ENCODE data around the gene SYT10. TPM values are rescaled to one million over a fixed set of nuclear protein-coding genes. Genes with fewer than 3 reads are reported as not detected.
"Not testable (repeated sequence)": the region's sequence is repeated elsewhere in the genome, so short reads cannot be mapped to it uniquely, and the experiment has no call there.

Gene SYT10
- total RNA-seq, 5 donors from 2014 or later (not counting 1 experiment from before 2014, with no cell fraction given), result not detected

- no peaks in the 10 kb centered on the region for H3K27me3 ChIP-seq (replicated peaks in 1 of 2; ENCODE audit: control insufficient read depth in 2 of 2, extremely low read depth in 1 of 2, insufficient read depth in 2 of 2, low read length in 1 of 2)
- H3K27ac ChIP-seq (ENCODE audit: low read length), result no peak overlapping the region
- no peak overlapping the region for H3K27ac Mint-ChIP-seq
- no peak overlapping the region for H3K4me3 ChIP-seq (ENCODE audit: control insufficient read depth in 1 of 2, extremely low read depth in 1 of 2, low read length in 1 of 2)
- H3K27me3 Mint-ChIP-seq, result no peaks in the 10 kb centered on the region
- ChIA-PET CTCF (no interaction called here), POLR2A (no interaction called here)
- peaks cover 0 to 3% (median 0%) of the 10 kb centered on the region in 3 donors for H3K9me3 Mint-ChIP-seq
- ATAC-seq (replicated peaks in 1 of 4) (no peak), DNase-seq (no peak)
- H3K36me3 Mint-ChIP-seq, result no peaks in the 10 kb centered on the region
- H3K4me1 ChIP-seq (ENCODE audit: control insufficient read depth in 1 of 2, extremely low read depth in 1 of 2, insufficient read depth in 2 of 2, low read length in 2 of 2), result no peaks in the 10 kb centered on the region
- no peaks in the 10 kb centered on the region for H3K4me1 Mint-ChIP-seq
- WGBS (ENCODE audit: insufficient coverage), result no CpG with 5 or more reads among the region's 1 CpG
- H3K9me3 ChIP-seq, result no peaks in the 10 kb centered on the region
- H3K4me3 Mint-ChIP-seq, result no peak overlapping the region
- no peaks in the 10 kb centered on the region for H3K36me3 ChIP-seq (ENCODE audit: control insufficient read depth in 2 of 2, extremely low read depth in 1 of 2, insufficient read depth in 1 of 2, low read length in 1 of 2)
Measured at GRCh38 chr12:33376153-33376552, 63.5 kb downstream of the SYT10 start.

DNA sequence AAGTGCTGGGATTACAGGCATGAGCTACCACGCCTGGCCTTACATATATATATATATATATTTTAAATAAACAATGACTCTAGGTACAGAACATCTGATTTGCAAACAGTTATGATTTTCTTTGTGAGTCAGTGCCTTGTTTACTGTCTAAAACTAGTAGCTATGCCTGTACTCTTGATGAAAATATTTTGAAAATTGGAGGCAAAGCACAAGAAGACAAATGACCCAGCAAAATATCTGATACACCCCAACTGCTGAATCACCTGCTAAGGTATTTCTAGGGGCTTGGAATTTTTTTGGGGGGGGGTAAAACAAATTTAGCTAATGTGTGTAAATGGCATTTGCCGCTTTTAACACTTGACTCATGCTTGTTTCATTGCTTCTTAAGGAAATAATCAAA lies 69.3 kb downstream of the SYT10 start:
- Mint-ChIP-seq H3K4me1 (no peaks in the 10 kb centered on the region), H3K9me3 (peaks cover 3 to 4% (median 4%) of the 10 kb centered on the region in 3 donors), H3K4me3 (no peak overlapping the region), H3K36me3 (no peaks in the 10 kb centered on the region), H3K27ac (no peak overlapping the region), H3K27me3 (no peaks in the 10 kb centered on the region)
- WGBS (ENCODE audit: insufficient coverage), result no CpG with 5 or more reads among the region's 2 CpGs
- no peaks in the 10 kb centered on the region for H3K27me3 ChIP-seq (replicated peaks in 1 of 2; ENCODE audit: control insufficient read depth in 2 of 2, extremely low read depth in 1 of 2, insufficient read depth in 2 of 2, low read length in 1 of 2)
- DNase-seq, result no peak
- ChIA-PET POLR2A (no interaction called here), CTCF (interaction anchor here in 1 of 2 donors (0.7 kb wide), 1 partner anchor 212 kb away, joined by 4 read pairs; no protein-coding TSS in a partner anchor)
- H3K9me3 ChIP-seq, result no peaks in the 10 kb centered on the region
- no peak overlapping the region for H3K4me3 ChIP-seq (ENCODE audit: control insufficient read depth in 1 of 2, extremely low read depth in 1 of 2, low read length in 1 of 2)
- no peaks in the 10 kb centered on the region for H3K4me1 ChIP-seq (ENCODE audit: control insufficient read depth in 1 of 2, extremely low read depth in 1 of 2, insufficient read depth in 2 of 2, low read length in 2 of 2)
- no peak overlapping the region for H3K27ac ChIP-seq (ENCODE audit: low read length)
- no peaks in the 10 kb centered on the region for H3K36me3 ChIP-seq (ENCODE audit: control insufficient read depth in 2 of 2, extremely low read depth in 1 of 2, insufficient read depth in 1 of 2, low read length in 1 of 2)
- no peak for ATAC-seq (replicated peaks in 1 of 4)

GRCh38 chr12:33357181-33357580 lies 82.4 kb downstream of the SYT10 start:
- H3K36me3 ChIP-seq (ENCODE audit: control insufficient read depth in 2 of 2, extremely low read depth in 1 of 2, insufficient read depth in 1 of 2, low read length in 1 of 2), result no peaks in the 10 kb centered on the region
- peaks cover 0 to 3% (median 0%) of the 10 kb centered on the region in 3 donors for H3K9me3 Mint-ChIP-seq
- POLR2A ChIA-PET, result no interaction called here
- H3K27me3 ChIP-seq (replicated peaks in 1 of 2; ENCODE audit: control insufficient read depth in 2 of 2, extremely low read depth in 1 of 2, insufficient read depth in 2 of 2, low read length in 1 of 2), result no peaks in the 10 kb centered on the region
- H3K27ac Mint-ChIP-seq, result no peak overlapping the region
- H3K27ac ChIP-seq (ENCODE audit: low read length), result no peak overlapping the region
- H3K36me3 Mint-ChIP-seq, result no peaks in the 10 kb centered on the region
- no peaks in the 10 kb centered on the region for H3K4me1 Mint-ChIP-seq
- H3K4me3 Mint-ChIP-seq, result no peak overlapping the region
- WGBS (ENCODE audit: insufficient coverage), result 83% methylated on average over 2 of the region's 2 CpGs
- DNase-seq (no peak), ATAC-seq (replicated peaks in 1 of 4) (no peak)
- no peaks in the 10 kb centered on the region for H3K4me1 ChIP-seq (ENCODE audit: control insufficient read depth in 1 of 2, extremely low read depth in 1 of 2, insufficient read depth in 2 of 2, low read length in 2 of 2)
- H3K27me3 Mint-ChIP-seq, result no peaks in the 10 kb centered on the region
- no peak overlapping the region for H3K4me3 ChIP-seq (ENCODE audit: control insufficient read depth in 1 of 2, extremely low read depth in 1 of 2, low read length in 1 of 2)
- CTCF ChIA-PET, result no interaction called here
- H3K9me3 ChIP-seq, result no peaks in the 10 kb centered on the region

DNA sequence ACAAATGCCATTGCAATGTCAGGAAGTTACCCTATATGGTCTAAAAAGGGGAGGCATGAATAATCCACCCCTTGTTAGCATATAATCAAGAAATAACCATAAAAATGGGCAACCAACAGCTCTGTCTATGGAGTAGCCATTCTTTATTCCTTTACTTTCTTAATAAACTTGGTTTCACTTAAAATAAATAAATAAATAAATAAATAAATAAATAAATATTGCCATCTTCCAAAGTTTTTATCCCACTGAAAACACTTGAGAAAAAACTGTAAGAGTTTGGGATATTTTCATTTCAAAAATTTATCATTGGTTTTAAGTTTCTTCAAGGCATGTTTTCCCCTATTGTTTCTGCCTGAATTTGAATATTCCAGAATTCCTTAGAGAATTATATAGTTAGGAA lies 89.8 kb downstream of the SYT10 start:
- Mint-ChIP-seq H3K4me3 (no peak overlapping the region), H3K9me3 (peaks cover 3 to 8% (median 3%) of the 10 kb centered on the region in 3 donors)
- CTCF ChIA-PET, result no interaction called here

GRCh38 chr12:33331961-33332398 lies 107.6 kb downstream of the SYT10 start:
- H3K27me3 Mint-ChIP-seq; H3K27ac ChIP-seq (ENCODE audit: low read length); DNase-seq; H3K4me1 ChIP-seq (ENCODE audit: control insufficient read depth in 1 of 2, extremely low read depth in 1 of 2, insufficient read depth in 2 of 2, low read length in 2 of 2); H3K27me3 ChIP-seq (replicated peaks in 1 of 2; ENCODE audit: control insufficient read depth in 2 of 2, extremely low read depth in 1 of 2, insufficient read depth in 2 of 2, low read length in 1 of 2); H3K4me1 Mint-ChIP-seq; H3K36me3 Mint-ChIP-seq; H3K4me3 ChIP-seq (ENCODE audit: control insufficient read depth in 1 of 2, extremely low read depth in 1 of 2, low read length in 1 of 2); CTCF ChIA-PET; H3K4me3 Mint-ChIP-seq; POLR2A ChIA-PET; H3K9me3 Mint-ChIP-seq; H3K36me3 ChIP-seq (ENCODE audit: control insufficient read depth in 2 of 2, extremely low read depth in 1 of 2, insufficient read depth in 1 of 2, low read length in 1 of 2); ATAC-seq (replicated peaks in 1 of 4); H3K9me3 ChIP-seq; H3K27ac Mint-ChIP-seq: not testable (repeated sequence)
- 87% methylated on average over 13 of the region's 15 CpGs for WGBS (ENCODE audit: insufficient coverage)

More for the DNA sequence above, 89.8 kb downstream of the SYT10 start:
- no peaks in the 10 kb centered on the region for H3K27me3 ChIP-seq (replicated peaks in 1 of 2; ENCODE audit: control insufficient read depth in 2 of 2, extremely low read depth in 1 of 2, insufficient read depth in 2 of 2, low read length in 1 of 2)
- H3K27me3 Mint-ChIP-seq, result no peaks in the 10 kb centered on the region
- no peak overlapping the region for H3K4me3 ChIP-seq (ENCODE audit: control insufficient read depth in 1 of 2, extremely low read depth in 1 of 2, low read length in 1 of 2)
- H3K4me1 Mint-ChIP-seq, result no peaks in the 10 kb centered on the region
- no peaks in the 10 kb centered on the region for H3K9me3 ChIP-seq
- POLR2A ChIA-PET, result no interaction called here
- DNase-seq (no peak), ATAC-seq (replicated peaks in 1 of 4) (no peak)
- H3K36me3 ChIP-seq (ENCODE audit: control insufficient read depth in 2 of 2, extremely low read depth in 1 of 2, insufficient read depth in 1 of 2, low read length in 1 of 2), result no peaks in the 10 kb centered on the region
- no peak overlapping the region for H3K27ac Mint-ChIP-seq
- no peaks in the 10 kb centered on the region for H3K4me1 ChIP-seq (ENCODE audit: control insufficient read depth in 1 of 2, extremely low read depth in 1 of 2, insufficient read depth in 2 of 2, low read length in 2 of 2)
- H3K36me3 Mint-ChIP-seq, result peaks cover 3% of the 10 kb centered on the region
- no peak overlapping the region for H3K27ac ChIP-seq (ENCODE audit: low read length)

DNA sequence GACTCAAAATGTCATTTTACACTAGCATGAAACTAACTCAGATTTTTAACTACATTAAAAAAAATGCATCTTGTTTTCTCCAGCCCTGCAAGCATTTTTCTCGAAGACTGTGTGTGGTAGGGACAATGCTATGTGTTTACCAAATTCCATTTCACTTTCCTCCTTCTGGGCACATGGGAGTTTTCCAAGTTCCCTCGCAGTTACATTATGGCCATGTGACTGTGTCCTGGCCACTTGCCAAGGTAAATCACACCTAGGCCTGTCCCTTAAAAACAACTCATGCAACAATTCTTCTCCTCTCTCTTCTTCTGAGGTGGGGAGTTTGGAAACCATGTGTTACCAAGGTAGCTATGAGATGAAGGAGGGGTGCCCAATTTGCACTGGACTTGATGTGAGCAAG lies 108.7 kb downstream of the SYT10 start:
- ATAC-seq (replicated peaks in 1 of 4) (no peak), DNase-seq (no peak)
- H3K4me1 Mint-ChIP-seq, result no peaks in the 10 kb centered on the region
- H3K27ac Mint-ChIP-seq, result no peak overlapping the region
- Histone ChIP-seq H3K27me3 (replicated peaks in 1 of 2; ENCODE audit: control insufficient read depth in 2 of 2, extremely low read depth in 1 of 2, insufficient read depth in 2 of 2, low read length in 1 of 2) (no peaks in the 10 kb centered on the region), H3K4me3 (ENCODE audit: control insufficient read depth in 1 of 2, extremely low read depth in 1 of 2, low read length in 1 of 2) (no peak overlapping the region), H3K36me3 (ENCODE audit: control insufficient read depth in 2 of 2, extremely low read depth in 1 of 2, insufficient read depth in 1 of 2, low read length in 1 of 2) (no peaks in the 10 kb centered on the region), H3K9me3 (no peaks in the 10 kb centered on the region), H3K27ac (ENCODE audit: low read length) (no peak overlapping the region), H3K4me1 (ENCODE audit: control insufficient read depth in 1 of 2, extremely low read depth in 1 of 2, insufficient read depth in 2 of 2, low read length in 2 of 2) (no peaks in the 10 kb centered on the region)
- WGBS (ENCODE audit: insufficient coverage), result no CpG with 5 or more reads among the region's 2 CpGs
- H3K9me3 Mint-ChIP-seq, result peaks cover 3 to 7% (median 5%) of the 10 kb centered on the region in 3 donors
- POLR2A ChIA-PET, result no interaction called here
- H3K36me3 Mint-ChIP-seq, result no peaks in the 10 kb centered on the region
- H3K4me3 Mint-ChIP-seq, result no peak overlapping the region
- CTCF ChIA-PET, result no interaction called here
- H3K27me3 Mint-ChIP-seq, result no peaks in the 10 kb centered on the region

All from T-cell (primary cell).